ENCODE measurements around the gene LBP.
"Not testable (repeated sequence)": the region's sequence is repeated elsewhere in the genome, so short reads cannot be mapped to it uniquely, and the experiment has no call there.

LBP gene

GRCh38 chr20:38372806-38373205, 26.5 kb downstream of the LBP start:
- no peak for TF ChIP-seq Cebpa-rat (IDR thresholded peaks at IDR 0.05)
- Histone ChIP-seq H4K20me1 (no peaks in the 10 kb centered on the region), H3K4me1 (no peaks in the 10 kb centered on the region), H3K4me3 (no peak overlapping the region), H3K36me3 (no peaks in the 10 kb centered on the region), H3K27me3 (no peaks in the 10 kb centered on the region), H3K4me2 (no peak overlapping the region), H3K27ac (no peak overlapping the region), H3K9me3 (replicated peaks in 1 of 11) (no peaks in the 10 kb centered on the region), H3K9ac (no peak overlapping the region)

GRCh38 chr20:38373231-38373867, 27.1 kb downstream of the LBP start:
- no peaks in the 10 kb centered on the region for H3K4me1 ChIP-seq
- no peak overlapping the region for H3K9ac ChIP-seq
- no peaks in the 10 kb centered on the region for H3K36me3 ChIP-seq
- H4K20me1 ChIP-seq, result no peaks in the 10 kb centered on the region
- no peaks in the 10 kb centered on the region for H3K27me3 ChIP-seq
- no peak overlapping the region for H3K4me3 ChIP-seq
- no peak overlapping the region for H3K4me2 ChIP-seq
- TF ChIP-seq Cebpa-rat (IDR thresholded peaks at IDR 0.05), result no peak
- no peak overlapping the region for H3K27ac ChIP-seq
- H3K9me3 ChIP-seq (replicated peaks in 1 of 11), result no peaks in the 10 kb centered on the region

GRCh38 chr20:38373898-38374297, 27.6 kb downstream of the LBP start:
- Histone ChIP-seq H3K36me3 (no peaks in the 10 kb centered on the region), H3K4me1 (no peaks in the 10 kb centered on the region), H3K4me3 (no peak overlapping the region), H3K27me3 (no peaks in the 10 kb centered on the region), H3K9me3 (replicated peaks in 1 of 11) (0 out of 22 replicates have a peak, but pooled peaks cover 0 to 2% (median 0%) of the 10 kb centered on the region in 11 experiments), H3K4me2 (no peak overlapping the region), H4K20me1 (no peaks in the 10 kb centered on the region), H3K9ac (no peak overlapping the region), H3K27ac (no peak overlapping the region)
- TF ChIP-seq Cebpa-rat (IDR thresholded peaks at IDR 0.05), result no peak

GRCh38 chr20:38377039-38377685, 30.9 kb downstream of the LBP start:
- Histone ChIP-seq H3K9ac (no peak overlapping the region), H3K9me3 (replicated peaks in 1 of 11) (0 out of 22 replicates have a peak, but pooled peaks cover 0 to 6% (median 0%) of the 10 kb centered on the region in 11 experiments), H4K20me1 (no peaks in the 10 kb centered on the region), H3K27me3 (no peaks in the 10 kb centered on the region), H3K4me3 (no peak overlapping the region), H3K4me1 (no peaks in the 10 kb centered on the region), H3K36me3 (no peaks in the 10 kb centered on the region), H3K4me2 (no peak overlapping the region), H3K27ac (no peak overlapping the region)
- TF ChIP-seq Cebpa-rat (IDR thresholded peaks at IDR 0.05), result no peak

- H3K4me1 ChIP-seq; H3K36me3 ChIP-seq; H3K27ac ChIP-seq; H3K4me3 ChIP-seq; H4K20me1 ChIP-seq; H3K9ac ChIP-seq; H3K9me3 ChIP-seq (replicated peaks in 1 of 11); H3K4me2 ChIP-seq; H3K27me3 ChIP-seq: not testable (repeated sequence)
Measured at GRCh38 chr20:38377838-38378237, 31.6 kb downstream of the LBP start.

- Histone ChIP-seq H4K20me1 (no peaks in the 10 kb centered on the region), H3K27me3 (no peaks in the 10 kb centered on the region), H3K9me3 (replicated peaks in 1 of 11) (0 out of 22 replicates have a peak, but pooled peaks cover 0 to 6% (median 0%) of the 10 kb centered on the region in 11 experiments), H3K36me3 (no peaks in the 10 kb centered on the region), H3K4me3 (no peak overlapping the region), H3K4me2 (no peak overlapping the region), H3K27ac (no peak overlapping the region), H3K4me1 (no peaks in the 10 kb centered on the region), H3K9ac (no peak overlapping the region)
- no peak for TF ChIP-seq Cebpa-rat (IDR thresholded peaks at IDR 0.05)
Measured at GRCh38 chr20:38383147-38383546, 36.9 kb downstream of the LBP start.

- Histone ChIP-seq H3K27ac (no peak overlapping the region), H4K20me1 (no peaks in the 10 kb centered on the region), H3K9me3 (replicated peaks in 1 of 11) (no peaks in the 10 kb centered on the region), H3K4me2 (no peak overlapping the region), H3K36me3 (no peaks in the 10 kb centered on the region), H3K4me1 (no peaks in the 10 kb centered on the region), H3K4me3 (no peak overlapping the region), H3K27me3 (no peaks in the 10 kb centered on the region), H3K9ac (no peak overlapping the region)
- TF ChIP-seq Cebpa-rat (IDR thresholded peaks at IDR 0.05), result no peak
Measured at GRCh38 chr20:38386004-38386403, 39.7 kb downstream of the LBP start.

- Histone ChIP-seq H3K4me2 (no peak overlapping the region), H4K20me1 (no peaks in the 10 kb centered on the region), H3K4me1 (no peaks in the 10 kb centered on the region), H3K4me3 (no peak overlapping the region), H3K9ac (no peak overlapping the region), H3K27me3 (no peaks in the 10 kb centered on the region), H3K9me3 (replicated peaks in 1 of 11) (no peaks in the 10 kb centered on the region), H3K27ac (no peak overlapping the region), H3K36me3 (no peaks in the 10 kb centered on the region)
- no peak for TF ChIP-seq Cebpa-rat (IDR thresholded peaks at IDR 0.05)
Measured at GRCh38 chr20:38386851-38387250, 40.6 kb downstream of the LBP start.

- no peak for TF ChIP-seq Cebpa-rat (IDR thresholded peaks at IDR 0.05)
- H3K36me3 ChIP-seq, result no peaks in the 10 kb centered on the region
- H3K4me1 ChIP-seq, result no peaks in the 10 kb centered on the region
- no peak overlapping the region for H3K9ac ChIP-seq
- no peak overlapping the region for H3K27ac ChIP-seq
- H4K20me1 ChIP-seq, result no peaks in the 10 kb centered on the region
- no peaks in the 10 kb centered on the region for H3K9me3 ChIP-seq (replicated peaks in 1 of 11)
- no peaks in the 10 kb centered on the region for H3K27me3 ChIP-seq
- H3K4me2 ChIP-seq, result no peak overlapping the region
- no peak overlapping the region for H3K4me3 ChIP-seq
Measured at GRCh38 chr20:38387953-38388352, 41.7 kb downstream of the LBP start.

- peaks cover 0 to 16% (median 0%) of the 10 kb centered on the region in 10 experiments; a peak in 6 of 20 replicates for H3K4me1 ChIP-seq
- H3K27ac ChIP-seq, result no peak overlapping the region
- no peaks in the 10 kb centered on the region for H3K36me3 ChIP-seq
- H3K9ac ChIP-seq, result no peak overlapping the region
- no peak for TF ChIP-seq Cebpa-rat (IDR thresholded peaks at IDR 0.05)
- no peaks in the 10 kb centered on the region for H3K9me3 ChIP-seq (replicated peaks in 1 of 11)
- H3K4me2 ChIP-seq, result no peak overlapping the region
- H4K20me1 ChIP-seq, result no peaks in the 10 kb centered on the region
- no peak overlapping the region for H3K4me3 ChIP-seq
- H3K27me3 ChIP-seq, result no peaks in the 10 kb centered on the region
Measured at GRCh38 chr20:38392356-38392755, 46.1 kb downstream of the LBP start.

Measured in BLaER1 treated with 17β-estradiol and CSF1 and Interleukin-3, amounts not matched to agents 10 nM and 100 nM (cell line).